Activated naive CD4-positive, alpha-beta T cell treated with anti-CD3 and anti-CD28 coated beads, Interleukin-2, amount 10 ng/mL, durations not matched to agents 7 days and 5 days (primary cell): ENCODE measurements around the gene P2RY11.
A peak's percentile ranks its signal among the peaks of the same experiment; 100 is the strongest.

Source experiments
- CTCF ChIA-PET: fragments of 350-600 bp; sonication (Branson Sonifier 250); formaldehyde crosslinking; loops from one replicate; lab custom pipeline; 2021; ENCODE audit warnings: antibody characterized with exemption; lab: Charles Lee
- DNase-seq: peaks from one replicate; pipeline ENCODE4 v3.0.0-alpha.2; 2020
- H3K27ac Mint-ChIP-seq: one replicate; pipeline ENCODE4 v1.8.0; 2021; ENCODE audit warnings: mild to moderate bottlenecking, moderate library complexity, mixed read lengths
- H3K27me3 Mint-ChIP-seq: one replicate; pipeline ENCODE4 v1.8.0; 2021; ENCODE audit warnings: mild to moderate bottlenecking, mixed read lengths
- H3K36me3 Mint-ChIP-seq: one replicate; pipeline ENCODE4 v1.8.0; 2021; ENCODE audit warnings: mixed read lengths
- H3K4me1 Mint-ChIP-seq: one replicate; pipeline ENCODE4 v1.8.0; 2021; ENCODE audit warnings: mixed read lengths
- H3K4me3 Mint-ChIP-seq: one replicate; pipeline ENCODE4 v1.8.0; 2021; ENCODE audit warnings: mild to moderate bottlenecking, moderate library complexity, mixed read lengths
- H3K9me3 Mint-ChIP-seq: one replicate; pipeline ENCODE4 v1.8.0; 2021; ENCODE audit warnings: mixed read lengths

Gene P2RY11

GRCh38 chr19:10133596-10133995 lies 22.1 kb downstream of the P2RY11 start:
- Mint-ChIP-seq H3K4me3 (no peak overlapping the region), H3K36me3 (peaks cover 34% of the 10 kb centered on the region), H3K4me1 (peaks cover 4% of the 10 kb centered on the region), H3K27me3 (no peaks in the 10 kb centered on the region), H3K27ac (no peak overlapping the region), H3K9me3 (no peaks in the 10 kb centered on the region)
- CTCF ChIA-PET: no interaction called here
- no peak for DNase-seq

DNA sequence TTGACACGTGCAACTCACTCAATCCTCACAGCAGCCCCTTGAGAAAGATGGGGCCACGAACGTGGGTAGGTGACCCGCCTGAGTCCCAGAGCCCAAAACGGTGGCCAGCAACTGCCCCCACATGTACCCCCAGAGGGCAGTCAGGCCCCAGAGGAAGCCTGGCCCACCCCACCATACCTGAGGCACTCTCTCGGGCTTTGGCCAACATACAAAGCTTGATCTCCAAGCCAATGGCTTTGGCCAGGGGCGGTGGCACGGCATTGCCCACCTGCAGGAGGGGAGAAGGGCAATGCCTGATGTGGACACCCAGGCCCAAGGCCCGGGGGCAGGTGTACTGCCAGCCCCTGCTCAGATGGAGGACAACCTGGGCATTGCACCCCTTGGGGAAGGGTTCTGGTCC lies 22.5 kb downstream of the P2RY11 start:
- H3K27ac Mint-ChIP-seq: no peak overlapping the region
- peaks cover 37% of the 10 kb centered on the region for H3K36me3 Mint-ChIP-seq
- CTCF ChIA-PET: no interaction called here

GRCh38 chr19:10135551-10136334 lies 24.2 kb downstream of the P2RY11 start:
- DNase-seq: no peak
- Mint-ChIP-seq H3K27ac (no peak overlapping the region), H3K4me1 (peaks cover 4% of the 10 kb centered on the region), H3K9me3 (no peaks in the 10 kb centered on the region), H3K27me3 (no peaks in the 10 kb centered on the region), H3K4me3 (no peak overlapping the region), H3K36me3 (peaks cover 44% of the 10 kb centered on the region)
- CTCF ChIA-PET: no interaction called here

More for the DNA sequence above, 22.5 kb downstream of the P2RY11 start:
- Mint-ChIP-seq H3K9me3 (no peaks in the 10 kb centered on the region), H3K4me1 (peaks cover 4% of the 10 kb centered on the region), H3K4me3 (no peak overlapping the region), H3K27me3 (no peaks in the 10 kb centered on the region)
- DNase-seq: no peak

- no peak for DNase-seq
- CTCF ChIA-PET: no interaction called here
- Mint-ChIP-seq H3K4me3 (no peak overlapping the region), H3K27me3 (no peaks in the 10 kb centered on the region), H3K36me3 (peaks cover 52% of the 10 kb centered on the region), H3K9me3 (no peaks in the 10 kb centered on the region), H3K27ac (peak overlapping the region; percentile 55), H3K4me1 (peaks cover 14% of the 10 kb centered on the region)
These were observed 25.4 kb downstream of the P2RY11 start for GRCh38 chr19:10136936-10137335.

GRCh38 chr19:10137751-10138682 lies 26.5 kb downstream of the P2RY11 start:
- no peak for DNase-seq
- peaks cover 23% of the 10 kb centered on the region for H3K4me1 Mint-ChIP-seq
- peaks cover 56% of the 10 kb centered on the region for H3K36me3 Mint-ChIP-seq
- no peaks in the 10 kb centered on the region for H3K27me3 Mint-ChIP-seq
- H3K27ac Mint-ChIP-seq: peak overlapping the region; percentile 14
- H3K4me3 Mint-ChIP-seq: no peak overlapping the region
- CTCF ChIA-PET: interaction anchor here (1.7 kb wide), 1 partner anchor 25 kb away, joined by 4 read pairs; no protein-coding TSS in a partner anchor
- no peaks in the 10 kb centered on the region for H3K9me3 Mint-ChIP-seq

DNA sequence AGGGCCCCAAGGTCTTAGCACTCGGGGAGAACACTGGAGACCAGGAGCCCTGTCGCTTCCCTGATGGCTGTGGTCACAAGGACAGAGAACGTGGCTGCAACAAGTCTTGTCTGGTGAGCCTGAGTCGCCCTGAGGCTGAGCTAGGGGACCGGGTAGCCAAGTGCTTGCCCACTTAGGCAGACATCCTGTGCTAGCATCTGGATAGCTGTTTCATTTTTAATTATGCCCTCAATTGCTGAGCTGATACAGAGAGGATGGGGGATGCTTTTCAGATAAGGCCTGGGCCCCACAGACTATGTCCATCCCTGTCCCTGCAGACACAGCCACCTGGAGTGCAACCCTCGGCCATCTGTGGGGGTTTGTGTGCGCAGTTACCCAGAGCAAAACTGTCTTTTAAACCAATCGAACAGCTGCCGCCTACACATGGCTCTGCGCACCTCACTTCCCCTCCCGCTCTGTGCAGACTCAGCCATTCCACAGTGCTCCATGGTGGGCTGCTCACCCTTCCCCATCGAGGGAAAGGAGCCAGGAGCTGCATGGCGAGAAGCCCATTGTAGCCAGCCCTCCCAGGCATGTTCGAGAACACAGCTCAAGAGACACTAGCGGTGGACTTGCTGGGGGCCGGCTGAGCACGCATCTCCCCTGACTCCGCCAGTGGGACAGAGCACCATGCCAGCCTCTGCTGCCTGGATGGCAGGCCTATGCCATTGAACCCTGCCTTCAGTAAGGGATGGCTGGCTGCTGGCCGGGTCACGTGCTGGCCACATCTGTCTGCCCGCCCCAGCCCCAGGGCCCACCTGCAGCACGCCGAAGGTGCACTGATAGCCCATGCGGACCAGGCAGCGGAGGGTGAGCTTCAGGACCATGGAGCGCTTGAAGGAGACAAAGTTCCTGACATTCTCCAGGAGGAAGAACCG lies 27.6 kb downstream of the P2RY11 start:
- Mint-ChIP-seq H3K9me3 (no peaks in the 10 kb centered on the region), H3K27me3 (no peaks in the 10 kb centered on the region), H3K36me3 (peaks cover 61% of the 10 kb centered on the region), H3K4me3 (no peak overlapping the region), H3K27ac (peak overlapping the region; percentile 62), H3K4me1 (peaks cover 31% of the 10 kb centered on the region)
- CTCF ChIA-PET: interaction anchor here (1.7 kb wide), 1 partner anchor 26 kb away, joined by 4 read pairs; no protein-coding TSS in a partner anchor
- DNase-seq: no peak

DNA sequence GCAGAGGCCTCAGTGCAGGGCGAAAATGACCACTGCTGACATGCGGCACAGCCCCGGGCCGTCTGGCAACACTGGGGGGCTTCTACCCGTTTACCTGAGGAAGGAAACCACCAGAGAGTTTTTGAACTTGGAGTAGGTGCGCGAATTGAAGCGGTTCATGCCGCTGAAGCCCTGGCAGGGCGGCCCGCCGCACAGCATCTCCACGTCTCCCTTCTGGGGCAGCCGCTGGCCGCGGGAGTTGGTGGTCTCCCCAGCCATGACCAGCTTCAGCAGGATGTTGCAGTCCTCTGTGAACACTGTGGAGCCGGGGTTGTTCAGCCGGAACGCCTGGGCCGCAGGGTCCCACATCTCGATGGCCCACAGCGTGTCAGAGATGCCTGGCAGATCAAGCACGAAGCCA lies 28.5 kb downstream of the P2RY11 start:
- DNase-seq: no peak
- peak overlapping the region; percentile 62 for H3K27ac Mint-ChIP-seq
- CTCF ChIA-PET: interaction anchor here (1.7 kb wide), 1 partner anchor 27 kb away, joined by 4 read pairs; no protein-coding TSS in a partner anchor
- no peaks in the 10 kb centered on the region for H3K27me3 Mint-ChIP-seq
- H3K4me3 Mint-ChIP-seq: no peak overlapping the region
- no peaks in the 10 kb centered on the region for H3K9me3 Mint-ChIP-seq
- H3K36me3 Mint-ChIP-seq: peaks cover 65% of the 10 kb centered on the region
- peaks cover 38% of the 10 kb centered on the region for H3K4me1 Mint-ChIP-seq

GRCh38 chr19:10141479-10141878 lies 30.0 kb downstream of the P2RY11 start:
- peak overlapping the region; percentile 100 for H3K27ac Mint-ChIP-seq
- CTCF ChIA-PET: interaction anchor here (1.2 to 1.8 kb wide), 2 partner anchors 28 to 36 kb away, joined by 3 to 4 read pairs; no protein-coding TSS in a partner anchor
- H3K4me1 Mint-ChIP-seq: peaks cover 51% of the 10 kb centered on the region
- H3K4me3 Mint-ChIP-seq: peak overlapping the region; percentile 35
- H3K36me3 Mint-ChIP-seq: peaks cover 74% of the 10 kb centered on the region
- DNase-seq: no peak
- H3K27me3 Mint-ChIP-seq: no peaks in the 10 kb centered on the region
- H3K9me3 Mint-ChIP-seq: no peaks in the 10 kb centered on the region

GRCh38 chr19:10141973-10142372 lies 30.5 kb downstream of the P2RY11 start:
- Mint-ChIP-seq H3K9me3 (no peaks in the 10 kb centered on the region), H3K4me1 (peaks cover 52% of the 10 kb centered on the region), H3K36me3 (peaks cover 76% of the 10 kb centered on the region), H3K27me3 (no peaks in the 10 kb centered on the region), H3K4me3 (peak overlapping the region; percentile 35), H3K27ac (peak overlapping the region; percentile 100)
- CTCF ChIA-PET: interaction anchor here (1.2 to 1.8 kb wide), 4 partner anchors 29 to 87 kb away, joined by 3 to 8 read pairs (median 4); no protein-coding TSS in a partner anchor
- DNase-seq: no peak

- H3K27me3 Mint-ChIP-seq: no peaks in the 10 kb centered on the region
- H3K9me3 Mint-ChIP-seq: no peaks in the 10 kb centered on the region
- peak overlapping the region; percentile 100 for H3K27ac Mint-ChIP-seq
- peak; percentile 71 for DNase-seq
- H3K36me3 Mint-ChIP-seq: peaks cover 73% of the 10 kb centered on the region
- H3K4me3 Mint-ChIP-seq: peak overlapping the region; percentile 71
- CTCF ChIA-PET: interaction anchor here (0.6 to 2.9 kb wide), 11 partner anchors 11 to 212 kb away, joined by 3 to 8 read pairs (median 3); no protein-coding TSS in a partner anchor
- peaks cover 52% of the 10 kb centered on the region for H3K4me1 Mint-ChIP-seq
These were observed 31.3 kb downstream of the P2RY11 start for GRCh38 chr19:10142701-10143375.

- DNase-seq: peak; percentile 32
- H3K9me3 Mint-ChIP-seq: no peaks in the 10 kb centered on the region
- peak overlapping the region; percentile 100 for H3K27ac Mint-ChIP-seq
- peaks cover 72% of the 10 kb centered on the region for H3K36me3 Mint-ChIP-seq
- no peaks in the 10 kb centered on the region for H3K27me3 Mint-ChIP-seq
- peaks cover 52% of the 10 kb centered on the region for H3K4me1 Mint-ChIP-seq
- CTCF ChIA-PET: interaction anchor here (0.6 to 2.9 kb wide), 6 partner anchors 11 to 115 kb away, joined by 3 to 8 read pairs (median 4); no protein-coding TSS in a partner anchor
- peak overlapping the region; percentile 43 for H3K4me3 Mint-ChIP-seq
These were observed 32.2 kb downstream of the P2RY11 start for GRCh38 chr19:10143681-10144080.

DNA sequence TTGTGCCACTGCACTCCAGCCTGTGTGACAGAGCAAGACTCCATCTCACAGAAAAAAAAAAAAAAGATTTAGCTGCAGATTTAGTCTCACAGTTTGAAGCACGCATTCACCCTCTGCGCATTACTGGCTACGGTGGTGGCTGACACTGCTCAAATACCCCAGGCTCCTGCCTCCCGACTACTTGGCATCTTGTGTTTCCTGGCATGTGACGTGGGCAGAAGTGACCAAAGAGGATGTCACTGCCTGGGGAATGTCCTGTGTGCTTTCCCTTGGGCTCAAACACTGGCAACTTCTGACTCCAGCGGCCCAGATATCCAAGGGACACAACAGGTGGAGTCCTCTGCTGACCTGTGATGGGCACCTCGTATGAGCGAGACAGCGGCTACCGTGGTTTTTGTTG lies 32.9 kb downstream of the P2RY11 start:
- Mint-ChIP-seq H3K36me3 (peaks cover 71% of the 10 kb centered on the region), H3K9me3 (no peaks in the 10 kb centered on the region), H3K4me1 (peaks cover 52% of the 10 kb centered on the region), H3K27me3 (no peaks in the 10 kb centered on the region), H3K4me3 (no peak overlapping the region), H3K27ac (peak overlapping the region; percentile 100)
- CTCF ChIA-PET: interaction anchor here (2.9 kb wide), 1 partner anchor 106 kb away, joined by 8 read pairs; no protein-coding TSS in a partner anchor
- DNase-seq: no peak
